ENCODE data around the gene SLC16A10.

Gene SLC16A10

GRCh38 chr6:111256646-111257045 lies 169.3 kb downstream of the SLC16A10 start:
- no peaks in the 10 kb centered on the region for H4K20me1 ChIP-seq (ENCODE audit: insufficient read depth, low read length)
- H3F3A ChIP-seq (ENCODE audit: insufficient read depth, low read length), result no peaks in the 10 kb centered on the region
- no peak overlapping the region for H3K4me2 ChIP-seq (ENCODE audit: low read length)
- no peak overlapping the region for H3K4me3 ChIP-seq (ENCODE audit: low read depth, low read length, poor library complexity, severe bottlenecking)
- H3K9me2 ChIP-seq (ENCODE audit: low read depth, low read length), result no peaks in the 10 kb centered on the region
- no peaks in the 10 kb centered on the region for H3K27me3 ChIP-seq (ENCODE audit: insufficient read depth, low read length)
- H3K9me3 ChIP-seq (ENCODE audit: low read length), result no peaks in the 10 kb centered on the region
- peaks cover 19% of the 10 kb centered on the region for H3K4me1 ChIP-seq (ENCODE audit: insufficient read depth, low read length, severe bottlenecking)
- no peak overlapping the region for H3K27ac ChIP-seq (ENCODE audit: low read depth, low read length, poor library complexity, severe bottlenecking)
- TF ChIP-seq, protein P1, sequence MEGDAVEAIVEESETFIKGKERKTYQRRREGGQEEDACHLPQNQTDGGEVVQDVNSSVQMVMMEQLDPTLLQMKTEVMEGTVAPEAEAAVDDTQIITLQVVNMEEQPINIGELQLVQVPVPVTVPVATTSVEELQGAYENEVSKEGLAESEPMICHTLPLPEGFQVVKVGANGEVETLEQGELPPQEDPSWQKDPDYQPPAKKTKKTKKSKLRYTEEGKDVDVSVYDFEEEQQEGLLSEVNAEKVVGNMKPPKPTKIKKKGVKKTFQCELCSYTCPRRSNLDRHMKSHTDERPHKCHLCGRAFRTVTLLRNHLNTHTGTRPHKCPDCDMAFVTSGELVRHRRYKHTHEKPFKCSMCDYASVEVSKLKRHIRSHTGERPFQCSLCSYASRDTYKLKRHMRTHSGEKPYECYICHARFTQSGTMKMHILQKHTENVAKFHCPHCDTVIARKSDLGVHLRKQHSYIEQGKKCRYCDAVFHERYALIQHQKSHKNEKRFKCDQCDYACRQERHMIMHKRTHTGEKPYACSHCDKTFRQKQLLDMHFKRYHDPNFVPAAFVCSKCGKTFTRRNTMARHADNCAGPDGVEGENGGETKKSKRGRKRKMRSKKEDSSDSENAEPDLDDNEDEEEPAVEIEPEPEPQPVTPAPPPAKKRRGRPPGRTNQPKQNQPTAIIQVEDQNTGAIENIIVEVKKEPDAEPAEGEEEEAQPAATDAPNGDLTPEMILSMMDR (IDR thresholded peaks at IDR 0.05; ENCODE audit: low read length), result peak; percentile 25; the same call in 1 of the 2 replicates
- TF ChIP-seq EZH2 (IDR thresholded peaks at IDR 0.05; ENCODE audit: borderline replicate concordance, low read length), result no peak
- peaks cover 14% of the 10 kb centered on the region for H3K79me2 ChIP-seq (ENCODE audit: insufficient read depth, low read length)
- H3K9ac ChIP-seq (ENCODE audit: low read length), result no peak overlapping the region
- no peak overlapping the region for H2AFZ ChIP-seq (ENCODE audit: low read length)
- no peaks in the 10 kb centered on the region for H3K36me3 ChIP-seq (ENCODE audit: insufficient read depth, low read length)

GRCh38 chr6:111258010-111258409 lies 170.7 kb downstream of the SLC16A10 start:
- H3K4me1 ChIP-seq (ENCODE audit: insufficient read depth, low read length, severe bottlenecking), result peaks cover 19% of the 10 kb centered on the region
- H2AFZ ChIP-seq (ENCODE audit: low read length), result no peak overlapping the region
- peaks cover 18% of the 10 kb centered on the region for H3K79me2 ChIP-seq (ENCODE audit: insufficient read depth, low read length)
- TF ChIP-seq, protein P1 (IDR thresholded peaks at IDR 0.05; ENCODE audit: low read length), result no peak
- TF ChIP-seq EZH2 (IDR thresholded peaks at IDR 0.05; ENCODE audit: borderline replicate concordance, low read length), result no peak
- H3K9ac ChIP-seq (ENCODE audit: low read length), result no peak overlapping the region
- H3K4me2 ChIP-seq (ENCODE audit: low read length), result no peak overlapping the region
- H4K20me1 ChIP-seq (ENCODE audit: insufficient read depth, low read length), result no peaks in the 10 kb centered on the region
- no peaks in the 10 kb centered on the region for H3K9me2 ChIP-seq (ENCODE audit: low read depth, low read length)
- H3K9me3 ChIP-seq (ENCODE audit: low read length), result no peaks in the 10 kb centered on the region
- no peaks in the 10 kb centered on the region for H3F3A ChIP-seq (ENCODE audit: insufficient read depth, low read length)
- H3K4me3 ChIP-seq (ENCODE audit: low read depth, low read length, poor library complexity, severe bottlenecking), result no peak overlapping the region
- H3K27me3 ChIP-seq (ENCODE audit: insufficient read depth, low read length), result no peaks in the 10 kb centered on the region
- no peak overlapping the region for H3K27ac ChIP-seq (ENCODE audit: low read depth, low read length, poor library complexity, severe bottlenecking)
- H3K36me3 ChIP-seq (ENCODE audit: insufficient read depth, low read length), result peaks cover 10% of the 10 kb centered on the region

GRCh38 chr6:111258615-111259088 lies 171.3 kb downstream of the SLC16A10 start:
- TF ChIP-seq EZH2 (IDR thresholded peaks at IDR 0.05; ENCODE audit: borderline replicate concordance, low read length), result no peak
- TF ChIP-seq, protein P1 (IDR thresholded peaks at IDR 0.05; ENCODE audit: low read length), result no peak
- no peak overlapping the region for H3K27ac ChIP-seq (ENCODE audit: low read depth, low read length, poor library complexity, severe bottlenecking)
- H3K9me3 ChIP-seq (ENCODE audit: low read length), result no peaks in the 10 kb centered on the region
- H2AFZ ChIP-seq (ENCODE audit: low read length), result no peak overlapping the region
- H3F3A ChIP-seq (ENCODE audit: insufficient read depth, low read length), result no peaks in the 10 kb centered on the region
- no peaks in the 10 kb centered on the region for H3K27me3 ChIP-seq (ENCODE audit: insufficient read depth, low read length)
- H3K4me2 ChIP-seq (ENCODE audit: low read length), result peak overlapping the region; percentile 72
- H3K9ac ChIP-seq (ENCODE audit: low read length), result peak overlapping the region; percentile 49
- H3K36me3 ChIP-seq (ENCODE audit: insufficient read depth, low read length), result peaks cover 11% of the 10 kb centered on the region
- no peaks in the 10 kb centered on the region for H3K9me2 ChIP-seq (ENCODE audit: low read depth, low read length)
- H3K79me2 ChIP-seq (ENCODE audit: insufficient read depth, low read length), result peaks cover 18% of the 10 kb centered on the region
- no peaks in the 10 kb centered on the region for H4K20me1 ChIP-seq (ENCODE audit: insufficient read depth, low read length)
- peaks cover 19% of the 10 kb centered on the region for H3K4me1 ChIP-seq (ENCODE audit: insufficient read depth, low read length, severe bottlenecking)
- H3K4me3 ChIP-seq (ENCODE audit: low read depth, low read length, poor library complexity, severe bottlenecking), result peak overlapping the region; percentile 90
